ENCODE results near the gene IL37.

- TF ChIP-seq CTCF (IDR thresholded peaks at IDR 0.05) (no peak), POLR2A (IDR thresholded peaks at IDR 0.05) (no peak), EP300 (IDR thresholded peaks at IDR 0.05) (no peak), POLR2AphosphoS5 (IDR thresholded peaks at IDR 0.05) (no peak)
Observed at GRCh38 chr2:112880696-112881095, 30.3 kb upstream of the IL37 start.
